Dendritic cell treated with granulocyte-macrophage colony-stimulating factor and Interleukin-4, amounts not matched to agents 40 ng/mL and 50 ng/mL, for 4 days (primary cell): Measurements from ENCODE around the gene PPIP5K2.

Source experiments
- H3K27ac Mint-ChIP-seq: one replicate; pipeline ENCODE4 v1.8.0; 2022; ENCODE audit warnings: mild to moderate bottlenecking, mixed read lengths
- H3K27me3 Mint-ChIP-seq: one replicate; pipeline ENCODE4 v1.8.0; 2022; ENCODE audit warnings: mild to moderate bottlenecking, mixed read lengths
- H3K36me3 Mint-ChIP-seq: one replicate; pipeline ENCODE4 v1.8.0; 2022; ENCODE audit warnings: low read depth, mixed read lengths
- H3K4me1 Mint-ChIP-seq: one replicate; pipeline ENCODE4 v1.8.0; 2022; ENCODE audit warnings: low read depth, mixed read lengths
- H3K4me3 Mint-ChIP-seq: one replicate; pipeline ENCODE4 v1.8.0; 2022; ENCODE audit warnings: mild to moderate bottlenecking, moderate library complexity, mixed read lengths
- H3K9me3 Mint-ChIP-seq: one replicate; pipeline ENCODE4 v1.8.0; 2022; ENCODE audit warnings: mixed read lengths
- intact Hi-C: fragments of 100-400 bp; cut with micrococcal nuclease; formaldehyde crosslinking; loops from one replicate; pipeline ENCODE4 v1.15.0; 2022

PPIP5K2 gene

GRCh38 chr5:103224118-103224893, 104.2 kb downstream of the PPIP5K2 start:
- intact Hi-C loops, result loop anchor here (2.0 kb wide), 2 partner anchors 444 to 642 kb away; no protein-coding TSS in a partner anchor

GRCh38 chr5:103224894-103225246, 104.8 kb downstream of the PPIP5K2 start:
- Mint-ChIP-seq H3K27me3 (no peaks in the 10 kb centered on the region), H3K36me3 (no peaks in the 10 kb centered on the region), H3K4me1 (peaks cover 14% of the 10 kb centered on the region), H3K9me3 (no peaks in the 10 kb centered on the region), H3K27ac (no peak overlapping the region), H3K4me3 (no peak overlapping the region)
- intact Hi-C loops, result loop anchor here (2.0 kb wide), 2 partner anchors 444 to 642 kb away; no protein-coding TSS in a partner anchor

More at GRCh38 chr5:103224118-103224893, 104.2 kb downstream of the PPIP5K2 start:
- H3K27ac Mint-ChIP-seq, result no peak overlapping the region
- H3K27me3 Mint-ChIP-seq, result no peaks in the 10 kb centered on the region
- H3K4me3 Mint-ChIP-seq, result peak overlapping the region; percentile 53
- H3K9me3 Mint-ChIP-seq, result no peaks in the 10 kb centered on the region
- H3K4me1 Mint-ChIP-seq, result peaks cover 14% of the 10 kb centered on the region
- H3K36me3 Mint-ChIP-seq, result no peaks in the 10 kb centered on the region

GRCh38 chr5:103228061-103228460, 108.0 kb downstream of the PPIP5K2 start:
- Mint-ChIP-seq H3K4me3 (no peak overlapping the region), H3K4me1 (peaks cover 14% of the 10 kb centered on the region)
- intact Hi-C loops, result no loop called here

GRCh38 chr5:103228588-103228987, 108.5 kb downstream of the PPIP5K2 start:
- no peak overlapping the region for H3K4me3 Mint-ChIP-seq
- no peaks in the 10 kb centered on the region for H3K27me3 Mint-ChIP-seq
- intact Hi-C loops, result no loop called here
- no peak overlapping the region for H3K27ac Mint-ChIP-seq
- no peaks in the 10 kb centered on the region for H3K9me3 Mint-ChIP-seq
- H3K36me3 Mint-ChIP-seq, result no peaks in the 10 kb centered on the region
- peaks cover 14% of the 10 kb centered on the region for H3K4me1 Mint-ChIP-seq

More at GRCh38 chr5:103228061-103228460, 108.0 kb downstream of the PPIP5K2 start:
- Mint-ChIP-seq H3K9me3 (no peaks in the 10 kb centered on the region), H3K27me3 (no peaks in the 10 kb centered on the region), H3K27ac (no peak overlapping the region), H3K36me3 (no peaks in the 10 kb centered on the region)

- Mint-ChIP-seq H3K27me3 (no peaks in the 10 kb centered on the region), H3K4me1 (peaks cover 8% of the 10 kb centered on the region), H3K4me3 (no peak overlapping the region), H3K27ac (no peak overlapping the region), H3K36me3 (no peaks in the 10 kb centered on the region), H3K9me3 (no peaks in the 10 kb centered on the region)
- intact Hi-C loops, result loop anchor here (1.0 kb wide), 1 partner anchor 243 kb away; no protein-coding TSS in a partner anchor
Measured at GRCh38 chr5:103232393-103232999, 112.4 kb downstream of the PPIP5K2 start.

GRCh38 chr5:103234239-103234975, 114.3 kb downstream of the PPIP5K2 start:
- H3K9me3 Mint-ChIP-seq, result no peaks in the 10 kb centered on the region
- H3K36me3 Mint-ChIP-seq, result no peaks in the 10 kb centered on the region
- no peaks in the 10 kb centered on the region for H3K27me3 Mint-ChIP-seq
- H3K4me1 Mint-ChIP-seq, result no peaks in the 10 kb centered on the region
- intact Hi-C loops, result no loop called here
- no peak overlapping the region for H3K4me3 Mint-ChIP-seq
- H3K27ac Mint-ChIP-seq, result no peak overlapping the region

GRCh38 chr5:103235891-103236290, 115.8 kb downstream of the PPIP5K2 start:
- Mint-ChIP-seq H3K27me3 (no peaks in the 10 kb centered on the region), H3K4me3 (no peak overlapping the region), H3K4me1 (no peaks in the 10 kb centered on the region), H3K27ac (no peak overlapping the region), H3K9me3 (no peaks in the 10 kb centered on the region), H3K36me3 (no peaks in the 10 kb centered on the region)
- intact Hi-C loops, result no loop called here

GRCh38 chr5:103237778-103238177, 117.7 kb downstream of the PPIP5K2 start:
- intact Hi-C loops, result no loop called here
- H3K36me3 Mint-ChIP-seq, result no peaks in the 10 kb centered on the region
- no peaks in the 10 kb centered on the region for H3K4me1 Mint-ChIP-seq
- H3K27me3 Mint-ChIP-seq, result no peaks in the 10 kb centered on the region
- no peak overlapping the region for H3K4me3 Mint-ChIP-seq
- H3K27ac Mint-ChIP-seq, result no peak overlapping the region
- no peaks in the 10 kb centered on the region for H3K9me3 Mint-ChIP-seq

GRCh38 chr5:103243665-103244064, 123.6 kb downstream of the PPIP5K2 start:
- Mint-ChIP-seq H3K4me3 (no peak overlapping the region), H3K36me3 (no peaks in the 10 kb centered on the region), H3K27ac (no peak overlapping the region), H3K4me1 (peaks cover 6% of the 10 kb centered on the region), H3K27me3 (no peaks in the 10 kb centered on the region), H3K9me3 (no peaks in the 10 kb centered on the region)
- intact Hi-C loops, result no loop called here

- no peaks in the 10 kb centered on the region for H3K36me3 Mint-ChIP-seq
- intact Hi-C loops, result no loop called here
- no peak overlapping the region for H3K4me3 Mint-ChIP-seq
- no peak overlapping the region for H3K27ac Mint-ChIP-seq
- no peaks in the 10 kb centered on the region for H3K27me3 Mint-ChIP-seq
- peaks cover 6% of the 10 kb centered on the region for H3K4me1 Mint-ChIP-seq
- H3K9me3 Mint-ChIP-seq, result no peaks in the 10 kb centered on the region
Measured at GRCh38 chr5:103244398-103244797, 124.3 kb downstream of the PPIP5K2 start.

- no peak overlapping the region for H3K4me3 Mint-ChIP-seq
- no peaks in the 10 kb centered on the region for H3K36me3 Mint-ChIP-seq
Measured at GRCh38 chr5:103245761-103246160, 125.7 kb downstream of the PPIP5K2 start.

GRCh38 chr5:103247118-103247517, 127.0 kb downstream of the PPIP5K2 start:
- intact Hi-C loops, result no loop called here
- H3K27ac Mint-ChIP-seq, result no peak overlapping the region
- H3K4me3 Mint-ChIP-seq, result no peak overlapping the region
- H3K27me3 Mint-ChIP-seq, result no peaks in the 10 kb centered on the region
- no peaks in the 10 kb centered on the region for H3K9me3 Mint-ChIP-seq
- H3K36me3 Mint-ChIP-seq, result no peaks in the 10 kb centered on the region
- H3K4me1 Mint-ChIP-seq, result peaks cover 6% of the 10 kb centered on the region

More at GRCh38 chr5:103245761-103246160, 125.7 kb downstream of the PPIP5K2 start:
- Mint-ChIP-seq H3K27me3 (no peaks in the 10 kb centered on the region), H3K4me1 (peaks cover 6% of the 10 kb centered on the region), H3K27ac (no peak overlapping the region), H3K9me3 (no peaks in the 10 kb centered on the region)
- intact Hi-C loops, result no loop called here

GRCh38 chr5:103249068-103249467, 129.0 kb downstream of the PPIP5K2 start:
- Mint-ChIP-seq H3K27ac (no peak overlapping the region), H3K27me3 (no peaks in the 10 kb centered on the region), H3K36me3 (no peaks in the 10 kb centered on the region), H3K4me3 (no peak overlapping the region), H3K4me1 (peaks cover 6% of the 10 kb centered on the region), H3K9me3 (no peaks in the 10 kb centered on the region)
- intact Hi-C loops, result no loop called here

GRCh38 chr5:103254921-103255320, 134.8 kb downstream of the PPIP5K2 start:
- no peak overlapping the region for H3K4me3 Mint-ChIP-seq
- H3K27me3 Mint-ChIP-seq, result peaks cover 7% of the 10 kb centered on the region
- no peak overlapping the region for H3K27ac Mint-ChIP-seq
- peaks cover 7% of the 10 kb centered on the region for H3K36me3 Mint-ChIP-seq
- no peaks in the 10 kb centered on the region for H3K9me3 Mint-ChIP-seq
- peaks cover 7% of the 10 kb centered on the region for H3K4me1 Mint-ChIP-seq
- intact Hi-C loops, result loop anchor here (5.0 kb wide), 1 partner anchor 87 kb away; no protein-coding TSS in a partner anchor
